Measurements from ENCODE around the gene OBSCN. TPM values are rescaled to one million over a fixed set of nuclear protein-coding genes. Genes with fewer than 3 reads are reported as not detected.

Gene OBSCN
- total and polyA plus RNA-seq, 2 of the 4 experiments (the other 2 are of a cell fraction): 4.1 to 9.5 TPM

DNA sequence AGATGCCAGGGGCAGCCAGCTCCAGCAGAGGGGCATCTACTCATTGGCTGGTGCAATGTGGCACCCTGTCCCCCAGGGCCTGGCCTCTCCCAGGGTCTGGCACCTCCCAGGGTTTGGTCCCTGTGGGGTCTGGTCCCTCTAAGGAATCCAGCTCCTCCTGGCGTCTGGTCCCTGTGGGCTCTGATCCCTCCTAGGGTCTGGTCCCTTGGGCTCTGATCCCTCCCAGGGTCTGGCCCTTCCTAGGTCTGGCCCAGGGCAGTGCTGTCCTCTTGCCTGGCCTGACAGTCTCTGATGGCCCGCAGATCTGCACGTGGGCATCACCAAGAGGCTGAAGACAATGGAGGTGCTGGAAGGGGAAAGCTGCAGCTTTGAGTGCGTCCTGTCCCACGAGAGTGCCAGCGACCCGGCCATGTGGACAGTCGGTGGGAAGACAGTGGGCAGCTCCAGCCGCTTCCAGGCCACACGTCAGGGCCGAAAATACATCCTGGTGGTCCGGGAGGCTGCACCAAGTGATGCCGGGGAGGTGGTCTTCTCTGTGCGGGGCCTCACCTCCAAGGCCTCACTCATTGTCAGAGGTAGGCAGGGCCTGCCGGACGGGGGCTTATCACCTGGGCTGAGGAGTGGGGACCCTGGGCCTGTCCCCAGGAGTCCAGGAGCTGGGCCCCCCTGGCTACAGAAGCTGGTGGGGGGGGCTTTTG, 73.9 kb downstream of the OBSCN start:
- no peak overlapping the region for H2BK20ac ChIP-seq (ENCODE audit: low read depth, low read length)
- no peak overlapping the region for H4K91ac ChIP-seq (ENCODE audit: insufficient read depth, low read depth, low read length)
- intact Hi-C loops (cut with micrococcal nuclease) (no loop called here), dilution Hi-C loops (cut with HindIII; ENCODE audit: low sequenced_read_pairs, unreplicated experiment) (no loop called here), in situ Hi-C loops (cut with MboI; ENCODE audit: low sequenced_read_pairs) (no loop called here)
- ChIA-PET POLR2A (ENCODE audit: unreplicated experiment) (no interaction called here), CTCF (no interaction called here)
- no peak overlapping the region for H2AK5ac ChIP-seq (ENCODE audit: low read depth, low read length)
- TF ChIP-seq POLR2A (IDR thresholded peaks at IDR 0.05; ENCODE audit: low read depth, low read length) (no peak), CHD1 (IDR thresholded peaks at IDR 0.05; ENCODE audit: low read depth, low read length) (no peak), MAFK (IDR thresholded peaks at IDR 0.05; ENCODE audit: low read depth, low read length) (no peak), RCOR1 (IDR thresholded peaks at IDR 0.05; ENCODE audit: insufficient replicate concordance, low read length) (no peak), SMC3 (IDR thresholded peaks at IDR 0.05; ENCODE audit: low read depth, low read length) (no peak), BHLHE40 (IDR thresholded peaks at IDR 0.05; ENCODE audit: low read depth, low read length) (no peak), MAZ (IDR thresholded peaks at IDR 0.05; ENCODE audit: borderline replicate concordance, low read depth, low read length) (no peak), NFE2L2 (IDR thresholded peaks at IDR 0.05; ENCODE audit: low read depth, low read length) (no peak), CEBPB (IDR thresholded peaks at IDR 0.05; ENCODE audit: low read depth, low read length) (no peak), MXI1 (IDR thresholded peaks at IDR 0.05; ENCODE audit: borderline replicate concordance, low read depth, low read length) (no peak), RFX5 (IDR thresholded peaks at IDR 0.05; ENCODE audit: low read depth, low read length) (no peak), RAD21 (IDR thresholded peaks at IDR 0.05; ENCODE audit: low read length) (no peak), FOS (IDR thresholded peaks at IDR 0.05; ENCODE audit: low read depth, low read length) (no peak)
- TF ChIP-seq, protein P1, sequence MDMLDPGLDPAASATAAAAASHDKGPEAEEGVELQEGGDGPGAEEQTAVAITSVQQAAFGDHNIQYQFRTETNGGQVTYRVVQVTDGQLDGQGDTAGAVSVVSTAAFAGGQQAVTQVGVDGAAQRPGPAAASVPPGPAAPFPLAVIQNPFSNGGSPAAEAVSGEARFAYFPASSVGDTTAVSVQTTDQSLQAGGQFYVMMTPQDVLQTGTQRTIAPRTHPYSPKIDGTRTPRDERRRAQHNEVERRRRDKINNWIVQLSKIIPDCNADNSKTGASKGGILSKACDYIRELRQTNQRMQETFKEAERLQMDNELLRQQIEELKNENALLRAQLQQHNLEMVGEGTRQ (IDR thresholded peaks at IDR 0.05; ENCODE audit: low read depth, low read length): no peak
- TF ChIP-seq, protein P2, sequence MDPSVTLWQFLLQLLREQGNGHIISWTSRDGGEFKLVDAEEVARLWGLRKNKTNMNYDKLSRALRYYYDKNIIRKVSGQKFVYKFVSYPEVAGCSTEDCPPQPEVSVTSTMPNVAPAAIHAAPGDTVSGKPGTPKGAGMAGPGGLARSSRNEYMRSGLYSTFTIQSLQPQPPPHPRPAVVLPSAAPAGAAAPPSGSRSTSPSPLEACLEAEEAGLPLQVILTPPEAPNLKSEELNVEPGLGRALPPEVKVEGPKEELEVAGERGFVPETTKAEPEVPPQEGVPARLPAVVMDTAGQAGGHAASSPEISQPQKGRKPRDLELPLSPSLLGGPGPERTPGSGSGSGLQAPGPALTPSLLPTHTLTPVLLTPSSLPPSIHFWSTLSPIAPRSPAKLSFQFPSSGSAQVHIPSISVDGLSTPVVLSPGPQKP (IDR thresholded peaks at IDR 0.05; ENCODE audit: borderline replicate concordance, low read depth, low read length): no peak
- TF ChIP-seq, protein P3, sequence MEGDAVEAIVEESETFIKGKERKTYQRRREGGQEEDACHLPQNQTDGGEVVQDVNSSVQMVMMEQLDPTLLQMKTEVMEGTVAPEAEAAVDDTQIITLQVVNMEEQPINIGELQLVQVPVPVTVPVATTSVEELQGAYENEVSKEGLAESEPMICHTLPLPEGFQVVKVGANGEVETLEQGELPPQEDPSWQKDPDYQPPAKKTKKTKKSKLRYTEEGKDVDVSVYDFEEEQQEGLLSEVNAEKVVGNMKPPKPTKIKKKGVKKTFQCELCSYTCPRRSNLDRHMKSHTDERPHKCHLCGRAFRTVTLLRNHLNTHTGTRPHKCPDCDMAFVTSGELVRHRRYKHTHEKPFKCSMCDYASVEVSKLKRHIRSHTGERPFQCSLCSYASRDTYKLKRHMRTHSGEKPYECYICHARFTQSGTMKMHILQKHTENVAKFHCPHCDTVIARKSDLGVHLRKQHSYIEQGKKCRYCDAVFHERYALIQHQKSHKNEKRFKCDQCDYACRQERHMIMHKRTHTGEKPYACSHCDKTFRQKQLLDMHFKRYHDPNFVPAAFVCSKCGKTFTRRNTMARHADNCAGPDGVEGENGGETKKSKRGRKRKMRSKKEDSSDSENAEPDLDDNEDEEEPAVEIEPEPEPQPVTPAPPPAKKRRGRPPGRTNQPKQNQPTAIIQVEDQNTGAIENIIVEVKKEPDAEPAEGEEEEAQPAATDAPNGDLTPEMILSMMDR (conservative IDR thresholded peaks at IDR 0.05; ENCODE audit: low read depth, low read length): no peak
- no peak for ATAC-seq (ENCODE audit: low read depth)
- 95% methylated on average over 9 of the region's 16 CpGs; no CpG with 5 or more reads in 1 of the 2 experiments for WGBS, 2 experiments (ENCODE audit: extremely low coverage in 2 of 2, insufficient read length in 1 of 2)
- H3K27ac ChIP-seq (ENCODE audit: insufficient read depth, low read length): no peak overlapping the region
- H2AK9ac ChIP-seq (replicated peaks; ENCODE audit: low read depth, low read length, poor library complexity): peak overlapping the region; percentile 55
- H3K23ac ChIP-seq (ENCODE audit: low read depth, low read length): no peak overlapping the region
- no peak overlapping the region for H4K8ac ChIP-seq (ENCODE audit: low read depth in 2 of 2, low read length in 2 of 2)
- H3K79me1 ChIP-seq (ENCODE audit: low read depth in 1 of 2, low read length in 2 of 2): peaks cover 0 to 3% of the 10 kb centered on the region in 2 experiments; a peak in 1 of 4 replicates
- H3K56ac ChIP-seq (ENCODE audit: extremely low read depth, insufficient read depth, low read length): no peak overlapping the region
- H3K4me1 ChIP-seq (ENCODE audit: control insufficient read depth, insufficient read depth, low read length): no peaks in the 10 kb centered on the region
- H3K9ac ChIP-seq (ENCODE audit: low read depth, low read length): no peak overlapping the region
- no peak for DNase-seq
- H3K4me2 ChIP-seq (ENCODE audit: low read depth, low read length): no peak overlapping the region
- H2BK15ac ChIP-seq (ENCODE audit: low read depth, low read length): no peak overlapping the region
- no peak overlapping the region for H4K5ac ChIP-seq (ENCODE audit: low read depth, low read length)
- no peak overlapping the region for H2BK5ac ChIP-seq (ENCODE audit: low read depth, low read length, poor library complexity, severe bottlenecking)
- no peak overlapping the region for H3K18ac ChIP-seq (ENCODE audit: low read depth, low read length)
- H3K36me3 ChIP-seq (ENCODE audit: control insufficient read depth, insufficient read depth, low read length): peaks cover 64% of the 10 kb centered on the region
- no peak overlapping the region for H2AFZ ChIP-seq (replicated peaks; ENCODE audit: low read length, poor library complexity)
- no peaks in the 10 kb centered on the region for H4K20me1 ChIP-seq (ENCODE audit: insufficient read depth, low read length)
- H2BK120ac ChIP-seq (ENCODE audit: low read depth, low read length): no peak overlapping the region
- no TSS peak for BruUV-seq (replicated peaks)
- no peak overlapping the region for H3K4ac ChIP-seq (ENCODE audit: low read depth, low read length)
- no peaks in the 10 kb centered on the region for H3K9me3 ChIP-seq (ENCODE audit: control insufficient read depth, insufficient read depth, low read length)
- no peak overlapping the region for H3K14ac ChIP-seq (replicated peaks; ENCODE audit: low read depth, low read length)
- H3K9me1 ChIP-seq (ENCODE audit: insufficient read depth, low read length): no peaks in the 10 kb centered on the region
- no peak overlapping the region for H3K4me3 ChIP-seq (ENCODE audit: insufficient read depth, low read depth, low read length)
- H3K27me3 ChIP-seq (ENCODE audit: control insufficient read depth, insufficient read depth, low read length): no peaks in the 10 kb centered on the region
